Endothelial cell of umbilical vein (primary cell): Measurements from ENCODE around the gene MLLT11. TPM values are rescaled to one million over a fixed set of nuclear protein-coding genes. Genes with fewer than 3 reads are reported as not detected.

Source experiments
- BruUV-seq: library from RNA; stranded (reverse); fragments of 400-500 nt; replicated peaks from 2 replicates; lab custom pipeline; 2021; lab: Mats Ljungman, UMichigan
- CTCF ChIA-PET: fragments of 300-600, 350-600 bp; sonication (Branson Sonifier 250); formaldehyde crosslinking; loops from one replicate; lab custom pipeline; 2021; ENCODE audit warnings: antibody characterized with exemption, inconsistent platforms; lab: Charles Lee
- POLR2A ChIA-PET: fragments of 300-600, 350-600 bp; sonication (Branson Sonifier 250); formaldehyde crosslinking; loops from one replicate; lab custom pipeline; 2021; ENCODE audit warnings: antibody characterized with exemption, inconsistent platforms; lab: Charles Lee
- DNase-seq: peaks from one replicate; pipeline ENCODE4 v3.0.0-alpha.2; 2011; ENCODE audit warnings: low read depth, low spot score
- FAIRE-seq: peaks from 2 replicates; lab custom pipeline; 2011; peaks lifted over from hg19 to GRCh38; lab: Jason Lieb, UNC
- H2AFZ ChIP-seq: 2 replicates; pipeline ENCODE4 v1.6.0; 2012; ENCODE audit warnings: low read depth, low read length, control low read depth, inconsistent platforms
- H3K27ac ChIP-seq: 2 replicates; pipeline ENCODE4 v1.5.1; 2011; ENCODE audit warnings: low read depth, mild to moderate bottlenecking, control low read depth, low read length, moderate library complexity; ENCODE audit not compliant: insufficient read depth
- H3K27me3 ChIP-seq, 2 experiments: 2 replicates each; pipeline versions ENCODE4 v1.6.0 to v1.6.1; 2011; ENCODE audit warnings: low read length in 2 of 2, mixed read lengths in 1 of 2; ENCODE audit not compliant: control insufficient read depth in 2 of 2, insufficient read depth in 2 of 2
- H3K36me3 ChIP-seq, 2 experiments: 2 replicates in 1 of 2; 3 replicates in 1 of 2; pipeline ENCODE4 v1.5.1; 2011; ENCODE audit warnings: low read length in 2 of 2, mild to moderate bottlenecking in 1 of 2, moderate library complexity in 1 of 2; ENCODE audit not compliant: control insufficient read depth in 2 of 2, insufficient read depth in 2 of 2; ENCODE audit errors: extremely low read depth in 1 of 2
- H3K4me1 ChIP-seq: 3 replicates; pipeline ENCODE4 v1.5.1; 2011; ENCODE audit warnings: mild to moderate bottlenecking, low read length; ENCODE audit not compliant: control insufficient read depth, insufficient read depth; ENCODE audit errors: extremely low read depth
- H3K4me2 ChIP-seq: 2 replicates; pipeline ENCODE4 v1.6.1; 2011; ENCODE audit warnings: low read length, control low read depth, mixed read lengths; ENCODE audit not compliant: insufficient read depth
- H3K4me3 ChIP-seq, 3 experiments: fragments of 200-600 bp in 1 of 3; sonication (generic), shearing (Covaris generic) in 1 of 3; replicated peaks in 1 of 3; 2 replicates each; pipeline ENCODE4 v1.5.1; 2011 to 2016; ENCODE audit warnings: control low read depth in 3 of 3, low read length in 3 of 3, mild to moderate bottlenecking in 2 of 3, inconsistent platforms in 1 of 3, low read depth in 1 of 3, moderate library complexity in 1 of 3; ENCODE audit not compliant: insufficient read depth in 1 of 3
- H3K79me2 ChIP-seq: 2 replicates; pipeline ENCODE4 v1.6.0; 2012; ENCODE audit warnings: low read length, inconsistent platforms; ENCODE audit not compliant: control insufficient read depth, insufficient read depth
- H3K9ac ChIP-seq: replicated peaks from 2 replicates; pipeline ENCODE3; 2011; ENCODE audit warnings: low read length, control low read depth; ENCODE audit not compliant: insufficient read depth; ENCODE audit errors: extremely low read depth
- H3K9me1 ChIP-seq: replicated peaks from 3 replicates; pipeline ENCODE4 v1.6.0; 2011; ENCODE audit warnings: mild to moderate bottlenecking, low read length; ENCODE audit not compliant: control insufficient read depth, insufficient read depth; ENCODE audit errors: extremely low read depth
- H3K9me3 ChIP-seq: replicated peaks from 2 replicates; pipeline ENCODE4 v1.5.1; 2012; ENCODE audit warnings: low read length, inconsistent platforms; ENCODE audit not compliant: control insufficient read depth, insufficient read depth
- H4K20me1 ChIP-seq: replicated peaks from 2 replicates; pipeline ENCODE3; 2011; ENCODE audit warnings: mild to moderate bottlenecking, low read length; ENCODE audit not compliant: control insufficient read depth, insufficient read depth; ENCODE audit errors: extremely low read depth
- EZH2 ChIP-seq: IDR thresholded peaks from 2 replicates; pipeline ENCODE4 v1.6.1; 2012; ENCODE audit warnings: borderline replicate concordance, low read depth, mild to moderate bottlenecking, moderate library complexity, low read length, inconsistent platforms; ENCODE audit not compliant: severe bottlenecking
- FOS ChIP-seq: IDR thresholded peaks from 2 replicates; pipeline ENCODE4 v1.6.1; 2011; ENCODE audit warnings: mild to moderate bottlenecking, low read length, moderate library complexity, borderline replicate concordance; ENCODE audit not compliant: insufficient read depth
- GATA2 ChIP-seq: IDR thresholded peaks from 2 replicates; pipeline ENCODE4 v1.7.0; 2011; ENCODE audit warnings: low read depth, mild to moderate bottlenecking, moderate library complexity, mixed read lengths, low read length; ENCODE audit not compliant: insufficient read length, insufficient read depth
- JUN ChIP-seq: IDR thresholded peaks from 2 replicates; pipeline ENCODE4 v1.6.1; 2011; ENCODE audit warnings: borderline replicate concordance, low read depth; ENCODE audit not compliant: insufficient read length, insufficient read depth
- MYC ChIP-seq: IDR thresholded peaks from one replicate; pipeline ENCODE4 v1.6.1; 2011; ENCODE audit warnings: mild to moderate bottlenecking, low read depth, low read length
- POLR2A ChIP-seq: IDR thresholded peaks from 2 replicates; pipeline ENCODE4 v1.6.1; 2012; ENCODE audit warnings: low read depth, mild to moderate bottlenecking, control low read depth, low read length
- POLR2AphosphoS5 ChIP-seq: IDR thresholded peaks from 2 replicates; pipeline ENCODE4 v1.6.1; 2012; ENCODE audit warnings: low read depth, mild to moderate bottlenecking, control low read depth, low read length, moderate library complexity; ENCODE audit not compliant: insufficient read depth
- dilution Hi-C: fragments of 300-500 bp; cut with MboI; formaldehyde crosslinking; loops from one replicate; pipeline ENCODE4 v1.15.0; 2019; ENCODE audit warnings: low sequenced_read_pairs; ENCODE audit not compliant: extremely low pct_ligation_motif_present
- intact Hi-C: fragments of 100-400 bp; cut with micrococcal nuclease; formaldehyde crosslinking; loops from one replicate; pipeline ENCODE4 v1.10.0; 2022
- polyA plus RNA-seq, 4 experiments: library from polyadenylated mRNA; depleted of rRNA in 3 of 4; stranded (reverse) in 3 of 4; unstranded in 1 of 4; fragments of >200 nt; gene quantifications; 2 replicates each; pipeline versions ENCODE4 v1.2.1 to v1.2.3, GENCODE V29; 2011 to 2012; ENCODE audit warnings: missing spikeins in 1 of 4
- total RNA-seq: library from RNA; stranded (reverse); gene quantifications from 2 replicates; pipeline ENCODE4 v1.2.3, GENCODE V29; 2021
- TF ChIP-seq, protein P1 (sequence below): IDR thresholded peaks from 2 replicates; pipeline ENCODE4 v1.6.1; 2011; ENCODE audit not compliant: insufficient read depth, insufficient read length
- TF ChIP-seq, protein P2 (sequence below), 2 donors: IDR thresholded peaks; 1 replicate in 1 of 2; 2 replicates in 1 of 2; pipeline ENCODE4 v1.5.1; 2011; ENCODE audit warnings: low read length in 2 of 2, mild to moderate bottlenecking in 2 of 2, moderate library complexity in 2 of 2, control low read depth in 1 of 2, inconsistent platforms in 1 of 2, low read depth in 1 of 2; ENCODE audit not compliant: insufficient read depth in 1 of 2; ENCODE audit errors: extremely low read depth in 1 of 2

The MLLT11 gene
- total and polyA plus RNA-seq, 2 donors (not counting 3 experiments of a cell fraction or from before 2014, with no cell fraction given): 25.2 to 26.5 TPM

DNA sequence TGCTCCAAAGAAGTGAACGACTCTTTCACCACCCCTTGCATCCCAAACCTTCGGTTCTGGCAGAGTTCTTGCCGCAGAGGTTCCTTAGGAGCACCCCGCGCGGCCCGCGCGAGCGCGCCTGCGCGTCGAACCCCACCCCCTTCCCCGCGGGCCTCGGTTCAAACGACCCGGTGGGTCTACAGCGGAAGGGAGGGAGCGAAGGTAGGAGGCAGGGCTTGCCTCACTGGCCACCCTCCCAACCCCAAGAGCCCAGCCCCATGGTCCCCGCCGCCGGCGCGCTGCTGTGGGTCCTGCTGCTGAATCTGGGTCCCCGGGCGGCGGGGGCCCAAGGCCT, 12.6 kb upstream of the MLLT11 start, which contains the start of gene C1orf56:
C1orf56 (plus strand) TSS at position 161 of the 334 bp plus-strand sequence; CDS start at position 258, 97 bp downstream.
- H3K36me3 ChIP-seq: peaks cover 7% of the 10 kb centered on the region in 2 experiments
- no peaks in the 10 kb centered on the region for H3K9me3 ChIP-seq
- peak; percentile 72 for DNase-seq
- peaks cover 8% of the 10 kb centered on the region for H3K4me1 ChIP-seq
- H2AFZ ChIP-seq: peak within 1 kb of the TSS; percentile 90
- CTCF ChIA-PET: interaction anchor here (0.5 to 3.0 kb wide), 16 partner anchors 9 to 109 kb away, joined by 3 to 29 read pairs (median 5); partner anchors contain the start of genes CDC42SE1, CERS2, GABPB2 and MINDY1
- H3K27me3 ChIP-seq: no peaks in the 10 kb centered on the region
- H3K79me2 ChIP-seq: no peaks in the 10 kb centered on the region
- intact Hi-C loops (no loop called here), dilution Hi-C loops (no loop called here)
- FAIRE-seq: peak; percentile 85
- POLR2A ChIA-PET: interaction anchor here (1.3 kb wide), 1 partner anchor 10 kb away, joined by 3 read pairs; no protein-coding TSS in a partner anchor
- peak within 1 kb of the TSS; percentile 66 to 76 (median 73) for H3K4me3 ChIP-seq
- peak within 1 kb of the TSS; percentile 59 for H3K9ac ChIP-seq
- no TSS peak for BruUV-seq
- no peaks in the 10 kb centered on the region for H4K20me1 ChIP-seq
- H3K9me1 ChIP-seq: no peaks in the 10 kb centered on the region
- H3K4me2 ChIP-seq: peak within 1 kb of the TSS; percentile 74
- no peak for TF ChIP-seq FOS
- TF ChIP-seq POLR2AphosphoS5: peak; percentile 60
- TF ChIP-seq, protein P1, sequence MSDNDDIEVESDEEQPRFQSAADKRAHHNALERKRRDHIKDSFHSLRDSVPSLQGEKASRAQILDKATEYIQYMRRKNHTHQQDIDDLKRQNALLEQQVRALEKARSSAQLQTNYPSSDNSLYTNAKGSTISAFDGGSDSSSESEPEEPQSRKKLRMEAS: no peak
- TF ChIP-seq, protein P2, sequence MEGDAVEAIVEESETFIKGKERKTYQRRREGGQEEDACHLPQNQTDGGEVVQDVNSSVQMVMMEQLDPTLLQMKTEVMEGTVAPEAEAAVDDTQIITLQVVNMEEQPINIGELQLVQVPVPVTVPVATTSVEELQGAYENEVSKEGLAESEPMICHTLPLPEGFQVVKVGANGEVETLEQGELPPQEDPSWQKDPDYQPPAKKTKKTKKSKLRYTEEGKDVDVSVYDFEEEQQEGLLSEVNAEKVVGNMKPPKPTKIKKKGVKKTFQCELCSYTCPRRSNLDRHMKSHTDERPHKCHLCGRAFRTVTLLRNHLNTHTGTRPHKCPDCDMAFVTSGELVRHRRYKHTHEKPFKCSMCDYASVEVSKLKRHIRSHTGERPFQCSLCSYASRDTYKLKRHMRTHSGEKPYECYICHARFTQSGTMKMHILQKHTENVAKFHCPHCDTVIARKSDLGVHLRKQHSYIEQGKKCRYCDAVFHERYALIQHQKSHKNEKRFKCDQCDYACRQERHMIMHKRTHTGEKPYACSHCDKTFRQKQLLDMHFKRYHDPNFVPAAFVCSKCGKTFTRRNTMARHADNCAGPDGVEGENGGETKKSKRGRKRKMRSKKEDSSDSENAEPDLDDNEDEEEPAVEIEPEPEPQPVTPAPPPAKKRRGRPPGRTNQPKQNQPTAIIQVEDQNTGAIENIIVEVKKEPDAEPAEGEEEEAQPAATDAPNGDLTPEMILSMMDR (IDR thresholded peaks at IDR 0.05; ENCODE audit: extremely low read depth in 1 of 2, insufficient read depth in 1 of 2, low read depth in 1 of 2, low read length in 2 of 2): no peak
- no peak for TF ChIP-seq EZH2
- TF ChIP-seq JUN: no peak
- no peak for TF ChIP-seq GATA2
- TF ChIP-seq POLR2A: peak; percentile 43
- TF ChIP-seq MYC: no peak
- peak within 1 kb of the TSS; percentile 26 for H3K27ac ChIP-seq
